Stomach (tissue), 9 donors: Measurements from ENCODE around the gene SETD9. TPM values are rescaled to one million over a fixed set of nuclear protein-coding genes. Genes with fewer than 3 reads are reported as not detected.

ENCODE experiments used
- DNase-seq, 2 donors: peaks; one replicate each; pipeline versions ENCODE4 v3.0.0 to v3.0.0-alpha.2; 2013 to 2019
- H3K27ac ChIP-seq, 5 donors: fragments of 200-600 bp in 4 of 5; sonication (generic) in 4 of 5; one replicate each; pipeline ENCODE4 v1.5.1; 2013 to 2019; ENCODE audit warnings: mild to moderate bottlenecking in 1 of 5, moderate library complexity in 1 of 5
- H3K27me3 ChIP-seq, 3 donors: fragments of 200-600 bp; sonication (generic); one replicate each; pipeline ENCODE4 v1.5.1; 2017 to 2019; ENCODE audit warnings: mixed run types in 1 of 3
- H3K36me3 ChIP-seq, 4 donors: fragments of 200-600 bp; sonication (generic); 1 replicate in 3 of 4; 2 replicates in 1 of 4; pipeline ENCODE4 v1.5.1; 2016 to 2019
- H3K4me1 ChIP-seq, 4 donors: fragments of 200-600 bp; sonication (generic); one replicate each; pipeline ENCODE4 v1.5.1; 2016 to 2019
- H3K4me3 ChIP-seq, 4 donors: fragments of 200-600 bp; sonication (generic) in 3 of 4; one replicate each; pipeline ENCODE4 v1.5.1; 2016 to 2019; ENCODE audit warnings: mild to moderate bottlenecking in 1 of 4
- H3K9me3 ChIP-seq, 4 donors: fragments of 200-600 bp; sonication (generic); one replicate each; pipeline ENCODE4 v1.5.1; 2016 to 2019
- EP300 ChIP-seq: sonication (generic); formaldehyde crosslinking; IDR thresholded peaks from one replicate; pipeline ENCODE4 v1.6.1; 2017; ENCODE audit warnings: antibody characterized with exemption
- POLR2A ChIP-seq, 4 donors: fragments of 450-650 bp; IDR thresholded peaks; one replicate each; pipeline ENCODE4 v1.6.1; 2016; ENCODE audit warnings: antibody characterized with exemption in 4 of 4, control low read depth in 2 of 4, mild to moderate bottlenecking in 1 of 4, moderate library complexity in 1 of 4
- POLR2AphosphoS5 ChIP-seq, 3 donors: sonication (generic); formaldehyde crosslinking; IDR thresholded peaks; one replicate each; pipeline ENCODE4 v1.6.1; 2016; ENCODE audit warnings: antibody characterized with exemption in 3 of 3
- WGBS, 5 donors: extraction: QIAGEN DNeasy Blood & Tissue Kit in 3 of 5; methylation state at CpG; one replicate each; pipeline versions ENCODE4 v1.1.5 to v1.1.7; 2013 to 2018; 5-methylcytosine and 5-hydroxymethylcytosine counted together
- intact Hi-C: fragments of 100-400 bp; cut with DNase I; formaldehyde crosslinking; loops from one replicate; pipeline ENCODE4 v1.15.1; 2023; ENCODE audit warnings: low total_unique reads
- polyA plus RNA-seq, 3 donors: library from polyadenylated mRNA; stranded (reverse); fragments of 200-250 nt; gene quantifications; one replicate each; pipeline ENCODE4 v1.2.3, GENCODE V29; 2013
- total RNA-seq, 5 donors: library from RNA; depleted of rRNA; stranded (reverse); fragments of >200 nt; gene quantifications; one replicate each; pipeline versions ENCODE4 v1.1.0 to v1.2.3, GENCODE V29; 2014 to 2016
- TF ChIP-seq, protein P1 (sequence below), 7 experiments: fragments of 450-650 bp in 4 of 7; fragments of 200-600 bp in 3 of 7; sonication (generic) in 3 of 7; IDR thresholded peaks; one replicate each; pipeline ENCODE4 v1.5.1; 2016 to 2019; ENCODE audit warnings: antibody characterized with exemption in 7 of 7, control low read depth in 2 of 7, mild to moderate bottlenecking in 1 of 7
- donor health status: healthy with polysubstance abuse.
- donor health status: Bipolar disorder and iron deficiency.
- donor health status: healthy.

The SETD9 gene
- total and polyA plus RNA-seq, 8 donors: 1.0 to 46.7 (median 9.4) TPM; not detected in 1

DNA sequence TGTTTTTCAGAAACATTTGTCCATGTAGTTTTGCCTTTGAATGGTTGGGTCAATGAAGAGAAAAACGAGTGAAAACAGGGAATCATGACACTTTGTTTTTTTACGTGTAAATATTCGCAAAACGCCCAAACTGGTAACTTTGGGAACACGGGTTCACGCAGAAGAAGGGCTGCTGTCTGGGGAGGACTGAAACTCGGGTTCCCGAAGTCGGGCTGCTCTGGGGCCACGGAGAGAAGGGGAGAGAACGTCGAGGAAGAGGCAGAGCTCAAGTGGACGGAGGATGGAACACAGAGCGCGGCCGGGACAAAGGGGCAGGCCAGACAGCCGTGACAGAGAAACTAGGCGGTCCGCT lies 478 bp upstream of the SETD9 start:
- no peak for DNase-seq
- 0 to 3% (median 2%) methylated on average over 18 to 19 of the region's 19 CpGs for WGBS, 5 donors
- Histone ChIP-seq H3K4me1 (peaks cover 0 to 17% (median 9%) of the 10 kb centered on the region in 4 donors), H3K9me3 (no peaks in the 10 kb centered on the region), H3K27me3 (no peaks in the 10 kb centered on the region), H3K27ac (peak overlapping the region; percentile 90 to 97 (median 93)), H3K4me3 (peak overlapping the region; percentile 51 to 72 (median 61)), H3K36me3 (no peaks in the 10 kb centered on the region)
- TF ChIP-seq EP300: no peak
- no peak for TF ChIP-seq POLR2A (IDR thresholded peaks at IDR 0.05)
- no peak for TF ChIP-seq POLR2AphosphoS5 (IDR thresholded peaks at IDR 0.05)
- TF ChIP-seq, protein P1, sequence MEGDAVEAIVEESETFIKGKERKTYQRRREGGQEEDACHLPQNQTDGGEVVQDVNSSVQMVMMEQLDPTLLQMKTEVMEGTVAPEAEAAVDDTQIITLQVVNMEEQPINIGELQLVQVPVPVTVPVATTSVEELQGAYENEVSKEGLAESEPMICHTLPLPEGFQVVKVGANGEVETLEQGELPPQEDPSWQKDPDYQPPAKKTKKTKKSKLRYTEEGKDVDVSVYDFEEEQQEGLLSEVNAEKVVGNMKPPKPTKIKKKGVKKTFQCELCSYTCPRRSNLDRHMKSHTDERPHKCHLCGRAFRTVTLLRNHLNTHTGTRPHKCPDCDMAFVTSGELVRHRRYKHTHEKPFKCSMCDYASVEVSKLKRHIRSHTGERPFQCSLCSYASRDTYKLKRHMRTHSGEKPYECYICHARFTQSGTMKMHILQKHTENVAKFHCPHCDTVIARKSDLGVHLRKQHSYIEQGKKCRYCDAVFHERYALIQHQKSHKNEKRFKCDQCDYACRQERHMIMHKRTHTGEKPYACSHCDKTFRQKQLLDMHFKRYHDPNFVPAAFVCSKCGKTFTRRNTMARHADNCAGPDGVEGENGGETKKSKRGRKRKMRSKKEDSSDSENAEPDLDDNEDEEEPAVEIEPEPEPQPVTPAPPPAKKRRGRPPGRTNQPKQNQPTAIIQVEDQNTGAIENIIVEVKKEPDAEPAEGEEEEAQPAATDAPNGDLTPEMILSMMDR (IDR thresholded peaks at IDR 0.05): no peak
- intact Hi-C loops: loop anchor here (10.0 kb wide), 2 partner anchors 46 to 306 kb away; partner anchors contain the start of gene MIER3

DNA sequence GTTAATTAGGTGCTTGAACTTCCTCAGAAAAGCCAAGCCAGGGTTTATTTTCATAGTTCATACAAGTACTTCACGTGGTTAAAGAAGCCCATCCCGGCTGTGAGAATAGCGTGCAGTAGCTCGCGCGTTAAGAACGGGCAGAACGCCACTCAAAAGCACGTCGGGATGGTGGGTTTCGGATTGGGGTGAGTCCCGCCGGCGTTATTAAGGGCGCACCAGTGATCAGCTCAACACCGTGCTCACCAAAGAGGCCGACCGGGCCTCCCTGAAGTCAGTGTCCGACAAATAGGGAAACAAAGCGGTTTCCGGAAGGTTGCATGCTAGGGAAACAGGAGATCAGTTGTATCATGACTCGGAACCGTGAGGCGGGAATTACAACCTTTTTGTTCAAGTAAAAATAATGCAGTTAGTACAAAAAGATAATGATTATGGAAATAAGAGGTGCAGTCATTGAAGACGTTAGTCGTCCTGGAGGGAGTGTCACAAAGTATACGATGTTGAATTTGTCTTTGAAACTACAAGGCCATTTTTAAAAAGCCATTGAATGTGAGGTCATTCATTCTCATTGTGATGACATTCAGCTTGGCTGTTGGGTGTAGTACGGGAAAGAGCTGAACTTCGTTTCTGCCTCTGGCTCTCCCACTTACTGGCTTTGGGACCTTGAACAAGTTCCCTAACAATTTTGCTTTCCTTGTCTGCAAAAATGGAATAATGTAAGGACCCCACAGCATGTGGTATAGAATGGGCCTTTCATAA lies 992 bp downstream of the SETD9 start:
- Histone ChIP-seq H3K36me3 (peaks cover 0 to under 1% (median 0%) of the 10 kb centered on the region in 4 donors), H3K9me3 (no peaks in the 10 kb centered on the region), H3K27me3 (no peaks in the 10 kb centered on the region), H3K27ac (peak overlapping the region; percentile 90 to 97 (median 93)), H3K4me3 (peak overlapping the region; percentile 51 to 72 (median 61)), H3K4me1 (peaks cover 0 to 17% (median 9%) of the 10 kb centered on the region in 4 donors)
- no peak for TF ChIP-seq POLR2A (IDR thresholded peaks at IDR 0.05)
- TF ChIP-seq, protein P1 (IDR thresholded peaks at IDR 0.05): no peak
- peak in 1 of 3 donors; percentile 7 for TF ChIP-seq POLR2AphosphoS5 (IDR thresholded peaks at IDR 0.05)
- TF ChIP-seq EP300: no peak
- intact Hi-C loops: no loop called here
- peak; percentile 44 to 69 for DNase-seq
- 0 to 1% (median 1%) methylated on average over 29 of the region's 29 CpGs for WGBS, 5 donors

DNA sequence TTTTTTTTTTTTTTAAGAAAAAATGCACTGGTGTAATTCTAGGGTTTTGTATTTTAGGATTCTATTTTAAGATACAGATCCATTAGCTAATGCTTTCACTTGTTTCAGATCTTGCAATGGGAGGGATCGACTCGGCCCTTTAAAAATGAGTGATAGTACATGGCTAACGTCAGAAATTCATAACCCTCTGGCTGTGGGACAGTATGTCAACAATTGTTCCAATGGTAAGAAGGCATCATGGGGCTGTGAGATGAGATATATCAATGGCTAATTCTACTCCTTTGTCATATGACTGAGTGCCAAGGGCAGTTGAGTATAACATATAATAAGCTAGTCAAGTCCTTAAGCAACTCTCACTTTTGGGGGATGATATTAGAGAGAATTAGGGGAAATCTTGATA lies 4.4 kb downstream of the SETD9 start:
- no peak for DNase-seq
- H3K27me3 ChIP-seq: no peaks in the 10 kb centered on the region
- TF ChIP-seq POLR2AphosphoS5 (IDR thresholded peaks at IDR 0.05): no peak
- TF ChIP-seq, protein P1 (IDR thresholded peaks at IDR 0.05): no peak
- TF ChIP-seq POLR2A (IDR thresholded peaks at IDR 0.05): no peak
- TF ChIP-seq EP300: no peak
- 91 to 95% (median 93%) methylated on average over 3 of the region's 3 CpGs for WGBS, 5 donors
- H3K9me3 ChIP-seq: no peaks in the 10 kb centered on the region
- peaks cover 0 to 16% (median 6%) of the 10 kb centered on the region in 4 donors for H3K4me1 ChIP-seq
- no peak overlapping the region for H3K27ac ChIP-seq
- intact Hi-C loops: no loop called here
- H3K36me3 ChIP-seq: peaks cover 0 to 6% (median 2%) of the 10 kb centered on the region in 4 donors
- H3K4me3 ChIP-seq: no peak overlapping the region

DNA sequence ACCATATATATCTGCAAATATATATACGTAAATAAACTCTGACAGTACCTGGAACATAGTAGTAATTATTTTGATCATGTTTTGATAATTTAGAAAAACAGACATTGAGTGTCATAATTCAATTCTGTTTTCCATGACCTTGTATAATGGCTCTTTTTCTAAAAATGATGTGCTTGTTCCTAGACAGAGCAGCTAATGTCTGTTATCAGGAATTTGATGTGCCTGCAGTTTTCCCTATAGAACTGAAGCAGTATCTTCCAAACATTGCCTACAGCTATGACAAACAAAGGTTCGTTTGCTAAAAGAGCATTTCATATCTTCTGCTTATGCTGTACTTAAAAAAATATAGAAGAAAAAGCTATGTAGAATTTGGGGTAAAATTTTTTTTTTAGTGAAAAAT lies 5.3 kb downstream of the SETD9 start:
- TF ChIP-seq POLR2AphosphoS5 (IDR thresholded peaks at IDR 0.05): no peak
- TF ChIP-seq POLR2A (IDR thresholded peaks at IDR 0.05): no peak
- TF ChIP-seq, protein P1 (IDR thresholded peaks at IDR 0.05): no peak
- TF ChIP-seq EP300: no peak
- DNase-seq: no peak
- 81 to 87% (median 86%) methylated on average over 2 of the region's 2 CpGs for WGBS, 5 donors
- Histone ChIP-seq H3K4me3 (no peak overlapping the region), H3K4me1 (peaks cover 0 to 13% (median 5%) of the 10 kb centered on the region in 4 donors), H3K9me3 (no peaks in the 10 kb centered on the region), H3K36me3 (peaks cover 0 to 6% (median 2%) of the 10 kb centered on the region in 4 donors), H3K27me3 (no peaks in the 10 kb centered on the region), H3K27ac (no peak overlapping the region)
- intact Hi-C loops: no loop called here
